Measurements from ENCODE around the gene TGFBI. TPM values are rescaled to one million over a fixed set of nuclear protein-coding genes. Genes with fewer than 3 reads are reported as not detected.
A peak's percentile ranks its signal among the peaks of the same experiment; 100 is the strongest.

TGFBI gene
- total RNA-seq, 4 donors from 2014 or later = 7.3 to 63.5 (median 33.3) TPM

GRCh38 chr5:136053336-136054141, 24.8 kb downstream of the TGFBI start:
- no peak overlapping the region for H3K4me3 ChIP-seq
- no peaks in the 10 kb centered on the region for H3K27me3 ChIP-seq
- intact Hi-C loops (cut with DNase I) = no loop called here
- H3K9me3 ChIP-seq = no peaks in the 10 kb centered on the region
- no peak for DNase-seq
- H3K27ac ChIP-seq = peak overlapping the region in 3 of 4 donors; percentile 34 to 75 (median 60)
- H3K4me1 ChIP-seq = peaks cover 4 to 34% (median 15%) of the 10 kb centered on the region in 3 donors
- TF ChIP-seq POLR2A (IDR thresholded peaks at IDR 0.05) = no peak
- no peak for TF ChIP-seq CTCF (IDR thresholded peaks at IDR 0.05)
- H3K36me3 ChIP-seq = peaks cover 0 to 10% (median 0%) of the 10 kb centered on the region in 3 donors
- WGBS, 2 donors = 44 to 76% methylated on average over 5 to 6 of the region's 6 CpGs

- no peak for TF ChIP-seq CTCF (IDR thresholded peaks at IDR 0.05)
- no peak for TF ChIP-seq POLR2A (IDR thresholded peaks at IDR 0.05)
- H3K27ac ChIP-seq = peak overlapping the region in 3 of 4 donors; percentile 34 to 75 (median 60)
- WGBS, 2 donors = 75 to 80% methylated on average over 5 to 7 of the region's 7 CpGs
Observed at GRCh38 chr5:136054142-136055019, 25.6 kb downstream of the TGFBI start.

GRCh38 chr5:136055612-136056309, 27.0 kb downstream of the TGFBI start:
- DNase-seq = no peak
- no peak overlapping the region for H3K4me3 ChIP-seq
- intact Hi-C loops (cut with DNase I) = no loop called here
- H3K27ac ChIP-seq = no peak overlapping the region
- WGBS, 2 donors = 83 to 85% methylated on average over 6 to 13 of the region's 14 CpGs
- TF ChIP-seq POLR2A (IDR thresholded peaks at IDR 0.05) = no peak
- TF ChIP-seq CTCF (IDR thresholded peaks at IDR 0.05) = no peak
- H3K36me3 ChIP-seq = peaks cover 0 to 15% (median 0%) of the 10 kb centered on the region in 3 donors
- H3K9me3 ChIP-seq = no peaks in the 10 kb centered on the region
- peaks cover 4 to 41% (median 15%) of the 10 kb centered on the region in 3 donors for H3K4me1 ChIP-seq
- H3K27me3 ChIP-seq = no peaks in the 10 kb centered on the region

More at GRCh38 chr5:136054142-136055019, 25.6 kb downstream of the TGFBI start:
- H3K27me3 ChIP-seq = no peaks in the 10 kb centered on the region
- peaks cover 4 to 41% (median 15%) of the 10 kb centered on the region in 3 donors for H3K4me1 ChIP-seq
- intact Hi-C loops (cut with DNase I) = no loop called here
- peaks cover 0 to 9% (median 0%) of the 10 kb centered on the region in 3 donors for H3K36me3 ChIP-seq
- H3K4me3 ChIP-seq = no peak overlapping the region
- DNase-seq = no peak
- no peaks in the 10 kb centered on the region for H3K9me3 ChIP-seq

GRCh38 chr5:136056336-136056735, 27.5 kb downstream of the TGFBI start:
- Histone ChIP-seq H3K36me3 (peaks cover 0 to 20% (median 0%) of the 10 kb centered on the region in 3 donors), H3K27ac (peak overlapping the region in 1 of 4 donors; percentile 82), H3K9me3 (no peaks in the 10 kb centered on the region), H3K4me1 (peaks cover 4 to 41% (median 15%) of the 10 kb centered on the region in 3 donors), H3K4me3 (no peak overlapping the region), H3K27me3 (no peaks in the 10 kb centered on the region)
- intact Hi-C loops (cut with DNase I) = no loop called here
- TF ChIP-seq CTCF (IDR thresholded peaks at IDR 0.05) (no peak), POLR2A (IDR thresholded peaks at IDR 0.05) (no peak)
- WGBS, 2 donors = 87 to 89% methylated on average over 5 of the region's 5 CpGs
- no peak for DNase-seq

All from esophagus squamous epithelium (tissue), 5 donors.